SK-N-SH (cell line): ENCODE results near the gene CTBP2. TPM values are rescaled to one million over a fixed set of nuclear protein-coding genes. Genes with fewer than 3 reads are reported as not detected.

ENCODE experiments used
- CTCF ChIA-PET: fragments of 300-600, 350-600 bp; formaldehyde crosslinking; extraction: SDS; loops from one replicate; lab custom pipeline; 2021; lab: Yijun Ruan, JAX
- POLR2A ChIA-PET: fragments of 350-600 bp; sonication (Branson Sonifier 250); formaldehyde crosslinking; extraction: SDS; loops from one replicate; lab custom pipeline; 2020; ENCODE audit warnings: antibody characterized with exemption, inconsistent platforms; lab: Yijun Ruan, JAX
- DNase-seq: peaks from one replicate; pipeline ENCODE4 v3.0.0; 2012
- H2AFZ ChIP-seq: fragments of 200-600 bp; sonication (generic); 2 replicates; pipeline ENCODE4 v1.8.1; 2016; ENCODE audit warnings: antibody characterized with exemption, mild to moderate bottlenecking, low read depth
- H3F3A ChIP-seq: fragments of 200-600 bp; sonication (generic); replicated peaks from 2 replicates; pipeline ENCODE3; 2016; ENCODE audit warnings: antibody characterized with exemption, mild to moderate bottlenecking; ENCODE audit not compliant: insufficient read depth
- H3K27ac ChIP-seq, 2 experiments: fragments of 200-500 bp in 1 of 2; fragments of 200-600 bp in 1 of 2; sonication (Bioruptor generic) in 1 of 2; sonication (generic), shearing (Covaris generic) in 1 of 2; 2 replicates each; pipeline versions ENCODE4 v1.5.1 to v1.6.1; 2014 to 2016; ENCODE audit warnings: low read depth in 2 of 2, inconsistent platforms in 1 of 2, low read length in 1 of 2, mild to moderate bottlenecking in 1 of 2, mixed read lengths in 1 of 2
- H3K27me3 ChIP-seq: fragments of 200-600 bp; sonication (generic), shearing (Covaris generic); 2 replicates; pipeline ENCODE4 v1.6.1; 2016; ENCODE audit warnings: mixed run types; ENCODE audit not compliant: insufficient read depth
- H3K36me3 ChIP-seq, 2 experiments: fragments of 200-500 bp in 1 of 2; fragments of 200-600 bp in 1 of 2; sonication (Bioruptor generic) in 1 of 2; sonication (generic) in 1 of 2; replicated peaks in 1 of 2; 2 replicates each; pipeline versions ENCODE3 to v1.5.1; 2014 to 2016; ENCODE audit warnings: low read length in 1 of 2, mild to moderate bottlenecking in 1 of 2; ENCODE audit not compliant: insufficient read depth in 2 of 2, control insufficient read depth in 1 of 2
- H3K4me1 ChIP-seq, 2 experiments: fragments of 200-500 bp in 1 of 2; fragments of 200-600 bp in 1 of 2; sonication (Bioruptor generic) in 1 of 2; sonication (generic), shearing (Covaris generic) in 1 of 2; 2 replicates each; pipeline versions ENCODE4 v1.5.1 to v1.6.1; 2014 to 2016; ENCODE audit warnings: low read depth in 1 of 2, low read length in 1 of 2, mixed run types in 1 of 2; ENCODE audit not compliant: insufficient read depth in 2 of 2, control insufficient read depth in 1 of 2
- H3K4me2 ChIP-seq: fragments of 200-600 bp; sonication (generic), shearing (Covaris generic); 2 replicates; pipeline ENCODE4 v1.6.1; 2017; ENCODE audit warnings: mixed run types
- H3K4me3 ChIP-seq, 2 experiments: fragments of 200-500 bp in 1 of 2; fragments of 200-600 bp in 1 of 2; sonication (Bioruptor generic) in 1 of 2; sonication (generic), shearing (Covaris generic) in 1 of 2; 2 replicates each; pipeline versions ENCODE4 v1.5.1 to v1.8.1; 2014 to 2016; ENCODE audit warnings: low read depth in 2 of 2, inconsistent platforms in 1 of 2, low read length in 1 of 2, mild to moderate bottlenecking in 1 of 2, mixed read lengths in 1 of 2, moderate library complexity in 1 of 2
- H3K79me2 ChIP-seq: fragments of 200-600 bp; sonication (generic); 2 replicates; pipeline ENCODE4 v1.8.1; 2017; ENCODE audit warnings: mild to moderate bottlenecking; ENCODE audit not compliant: insufficient read depth
- H3K9ac ChIP-seq: fragments of 200-600 bp; sonication (generic); 2 replicates; pipeline ENCODE4 v1.6.1; 2017; ENCODE audit warnings: mixed run types
- H3K9me2 ChIP-seq: fragments of 200-600 bp; sonication (generic); 2 replicates; pipeline ENCODE4 v1.6.1; 2017; ENCODE audit warnings: mixed run types
- H3K9me3 ChIP-seq: fragments of 200-600 bp; sonication (generic); 2 replicates; pipeline ENCODE4 v1.6.1; 2017; ENCODE audit warnings: mixed run types, mild to moderate bottlenecking, moderate library complexity
- H4K20me1 ChIP-seq: fragments of 200-600 bp; sonication (generic); 2 replicates; pipeline ENCODE4 v1.6.1; 2017; ENCODE audit warnings: mild to moderate bottlenecking, mixed run types; ENCODE audit not compliant: insufficient read depth
- CHD2 ChIP-seq: fragments of 150-350 bp; IDR thresholded peaks from 2 replicates; pipeline ENCODE4 v1.6.1; 2018; ENCODE audit warnings: low read length; ENCODE audit not compliant: partially characterized antibody
- ELF1 ChIP-seq: IDR thresholded peaks from 2 replicates; pipeline ENCODE4 v1.4.0; 2012
- EP300 ChIP-seq, 2 experiments: IDR thresholded peaks; 2 replicates each; pipeline versions ENCODE4 v1.4.0 to v1.6.1; 2012; ENCODE audit warnings: borderline replicate concordance in 1 of 2, low read depth in 1 of 2, low read length in 1 of 2
- EZH2phosphoT487 ChIP-seq: fragments of 200-600 bp; sonication (generic); IDR thresholded peaks from 2 replicates; pipeline ENCODE4 v1.6.1; 2017; ENCODE audit warnings: low read depth, mixed run types, mild to moderate bottlenecking, antibody characterized with exemption, moderate library complexity, borderline replicate concordance
- FOSL2 ChIP-seq: IDR thresholded peaks from 2 replicates; pipeline ENCODE4 v1.4.0; 2012; ENCODE audit warnings: low read depth, mild to moderate bottlenecking, moderate library complexity, borderline replicate concordance
- FOXM1 ChIP-seq: IDR thresholded peaks from 2 replicates; pipeline ENCODE4 v1.4.0; 2012; ENCODE audit warnings: low read depth, mild to moderate bottlenecking
- GATA2 ChIP-seq: sonication (generic); formaldehyde crosslinking; IDR thresholded peaks from 2 replicates; pipeline ENCODE4 v1.5.0; 2020; ENCODE audit warnings: mild to moderate bottlenecking, missing genetic modification reagents
- JUND ChIP-seq: IDR thresholded peaks from 2 replicates; pipeline ENCODE4 v1.4.0; 2012
- RCOR1 ChIP-seq: fragments of 150-350 bp; IDR thresholded peaks from 2 replicates; pipeline ENCODE4 v1.6.1; 2017; ENCODE audit warnings: antibody characterized with exemption, low read length
- RXRA ChIP-seq: IDR thresholded peaks from 2 replicates; pipeline ENCODE4 v1.4.0; 2012; ENCODE audit warnings: low read depth, mild to moderate bottlenecking, borderline replicate concordance
- SIN3A ChIP-seq: IDR thresholded peaks from 2 replicates; pipeline ENCODE4 v1.6.1; 2012; ENCODE audit warnings: low read depth, mild to moderate bottlenecking, low read length, moderate library complexity, borderline replicate concordance
- TAF1 ChIP-seq: IDR thresholded peaks from 2 replicates; pipeline ENCODE4 v1.6.1; 2012; ENCODE audit warnings: low read depth, mild to moderate bottlenecking, low read length, moderate library complexity, borderline replicate concordance
- TCF12 ChIP-seq: IDR thresholded peaks from 2 replicates; pipeline ENCODE4 v1.4.0; 2012
- TEAD4 ChIP-seq: IDR thresholded peaks from 2 replicates; pipeline ENCODE4 v1.4.0; 2012; ENCODE audit warnings: mild to moderate bottlenecking, borderline replicate concordance; ENCODE audit not compliant: insufficient read depth
- YY1 ChIP-seq: IDR thresholded peaks from 2 replicates; pipeline ENCODE4 v1.4.0; 2012; ENCODE audit warnings: low read depth, mild to moderate bottlenecking
- WGBS: methylation state at CpG from one replicate; pipeline ENCODE4 v1.1.6; 2017; ENCODE audit warnings: low lambda C conversion rate; 5-methylcytosine and 5-hydroxymethylcytosine counted together
- polyA plus RNA-seq, 3 experiments: library from polyadenylated mRNA; depleted of rRNA; stranded (reverse); fragments of >200 nt; gene quantifications; 2 replicates each; pipeline ENCODE4 v1.2.3, GENCODE V29; 2012
- TF ChIP-seq, protein P1 (sequence below): IDR thresholded peaks from 2 replicates; pipeline ENCODE4; 2012
- TF ChIP-seq, protein P2 (sequence below): IDR thresholded peaks from 2 replicates; pipeline ENCODE4 v1.4.0; 2012; ENCODE audit warnings: low read depth, borderline replicate concordance
- TF ChIP-seq, protein P3 (sequence below): fragments of 150-350 bp; IDR thresholded peaks from 2 replicates; pipeline ENCODE4 v1.6.1; 2017; ENCODE audit warnings: antibody characterized with exemption, low read length, low read depth, borderline replicate concordance
- TF ChIP-seq, protein P4 (sequence below): IDR thresholded peaks from 2 replicates; pipeline ENCODE4 v1.6.1; 2012; ENCODE audit warnings: mild to moderate bottlenecking, low read depth, low read length, moderate library complexity

The CTBP2 gene
- polyA plus RNA-seq, 1 of the 3 experiments (the other 2 are of a cell fraction): 69.7 TPM

DNA sequence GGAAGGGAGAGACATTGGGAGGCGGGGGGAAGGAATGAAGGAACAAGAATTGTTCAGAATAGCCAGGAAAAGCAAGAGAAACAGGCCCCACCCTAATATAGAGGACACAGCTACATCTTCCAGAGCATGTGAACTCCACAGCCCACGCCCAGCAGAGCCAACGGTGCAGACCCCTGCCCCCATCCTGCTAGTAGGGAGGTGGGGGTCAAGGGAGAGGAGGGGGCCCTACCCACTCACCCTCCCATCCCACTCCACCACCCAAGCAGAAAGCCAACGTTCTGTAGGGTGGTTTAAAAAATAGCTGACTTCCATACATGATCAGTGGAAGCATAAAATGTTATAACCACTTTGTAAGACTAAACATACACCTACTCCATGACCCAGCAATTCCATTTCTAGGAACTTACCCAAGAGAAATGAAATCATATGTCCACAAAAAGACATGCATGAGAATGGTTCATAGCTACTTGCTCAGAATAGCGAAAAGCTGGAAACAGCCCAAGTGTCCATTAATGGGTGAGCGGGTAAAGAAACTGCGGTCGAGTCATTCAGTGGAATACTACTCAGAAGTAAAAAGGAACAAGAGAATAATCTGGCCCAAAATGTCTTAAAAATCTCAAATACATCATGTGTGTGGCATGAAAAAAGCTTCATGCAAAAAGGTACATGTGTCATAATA is 31.8 kb downstream of the CTBP2 start:
- Histone ChIP-seq H3K9me3 (no peaks in the 10 kb centered on the region), H3K79me2 (peaks cover 100% of the 10 kb centered on the region), H3K27me3 (no peaks in the 10 kb centered on the region), H4K20me1 (peaks cover 98% of the 10 kb centered on the region), H3K4me1 (peaks cover 7 to 16% of the 10 kb centered on the region in 2 experiments; a peak in 2 of 4 replicates), H3K27ac (no peak overlapping the region), H3F3A (no peaks in the 10 kb centered on the region), H3K9me2 (no peaks in the 10 kb centered on the region), H3K9ac (no peak overlapping the region), H3K4me2 (no peak overlapping the region), H3K36me3 (peaks cover 30 to 40% of the 10 kb centered on the region in 2 experiments), H3K4me3 (no peak overlapping the region), H2AFZ (no peak overlapping the region)
- POLR2A ChIA-PET: no interaction called here
- CTCF ChIA-PET: no interaction called here
- no peak for DNase-seq
- 91% methylated on average over 8 of the region's 8 CpGs for WGBS
- no peak for TF ChIP-seq EP300 (IDR thresholded peaks at IDR 0.05; ENCODE audit: borderline replicate concordance in 1 of 2, low read depth in 1 of 2, low read length in 1 of 2)
- no peak for TF ChIP-seq FOXM1
- no peak for TF ChIP-seq TAF1
- TF ChIP-seq GATA2 (CRISPR knock-in tag): no peak
- no peak for TF ChIP-seq JUND

DNA sequence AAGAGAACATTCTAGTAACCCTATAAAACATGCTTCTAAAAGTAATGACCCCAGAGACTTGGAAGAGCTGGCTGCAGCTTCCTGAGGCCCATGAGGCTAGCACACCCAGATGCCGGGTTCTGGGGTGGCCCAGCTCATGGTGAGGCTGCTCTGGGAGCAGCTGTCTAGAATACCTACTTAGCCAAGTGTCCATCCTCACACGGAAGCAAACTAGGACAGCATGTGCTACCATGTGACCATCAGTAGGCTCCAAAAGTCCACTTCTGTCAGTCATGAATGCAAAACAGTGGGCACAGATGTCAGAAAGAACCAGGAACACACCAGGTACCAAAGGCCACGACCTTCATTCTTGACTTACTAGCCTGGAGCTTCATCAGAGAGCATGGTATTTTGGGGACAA is 32.4 kb downstream of the CTBP2 start:
- no peak overlapping the region for H2AFZ ChIP-seq
- no peaks in the 10 kb centered on the region for H3K27me3 ChIP-seq
- no peaks in the 10 kb centered on the region for H3F3A ChIP-seq
- TF ChIP-seq TCF12 (no peak), ELF1 (no peak), CHD2 (no peak), JUND (no peak), RCOR1 (no peak), EZH2phosphoT487 (no peak), GATA2 (CRISPR knock-in tag) (no peak), TEAD4 (no peak), SIN3A (no peak), RXRA (no peak), FOSL2 (no peak), YY1 (no peak)
- TF ChIP-seq, protein P1, sequence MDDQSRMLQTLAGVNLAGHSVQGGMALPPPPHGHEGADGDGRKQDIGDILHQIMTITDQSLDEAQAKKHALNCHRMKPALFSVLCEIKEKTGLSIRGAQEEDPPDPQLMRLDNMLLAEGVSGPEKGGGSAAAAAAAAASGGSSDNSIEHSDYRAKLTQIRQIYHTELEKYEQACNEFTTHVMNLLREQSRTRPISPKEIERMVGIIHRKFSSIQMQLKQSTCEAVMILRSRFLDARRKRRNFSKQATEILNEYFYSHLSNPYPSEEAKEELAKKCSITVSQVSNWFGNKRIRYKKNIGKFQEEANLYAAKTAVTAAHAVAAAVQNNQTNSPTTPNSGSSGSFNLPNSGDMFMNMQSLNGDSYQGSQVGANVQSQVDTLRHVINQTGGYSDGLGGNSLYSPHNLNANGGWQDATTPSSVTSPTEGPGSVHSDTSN: no peak
- TF ChIP-seq, protein P2, sequence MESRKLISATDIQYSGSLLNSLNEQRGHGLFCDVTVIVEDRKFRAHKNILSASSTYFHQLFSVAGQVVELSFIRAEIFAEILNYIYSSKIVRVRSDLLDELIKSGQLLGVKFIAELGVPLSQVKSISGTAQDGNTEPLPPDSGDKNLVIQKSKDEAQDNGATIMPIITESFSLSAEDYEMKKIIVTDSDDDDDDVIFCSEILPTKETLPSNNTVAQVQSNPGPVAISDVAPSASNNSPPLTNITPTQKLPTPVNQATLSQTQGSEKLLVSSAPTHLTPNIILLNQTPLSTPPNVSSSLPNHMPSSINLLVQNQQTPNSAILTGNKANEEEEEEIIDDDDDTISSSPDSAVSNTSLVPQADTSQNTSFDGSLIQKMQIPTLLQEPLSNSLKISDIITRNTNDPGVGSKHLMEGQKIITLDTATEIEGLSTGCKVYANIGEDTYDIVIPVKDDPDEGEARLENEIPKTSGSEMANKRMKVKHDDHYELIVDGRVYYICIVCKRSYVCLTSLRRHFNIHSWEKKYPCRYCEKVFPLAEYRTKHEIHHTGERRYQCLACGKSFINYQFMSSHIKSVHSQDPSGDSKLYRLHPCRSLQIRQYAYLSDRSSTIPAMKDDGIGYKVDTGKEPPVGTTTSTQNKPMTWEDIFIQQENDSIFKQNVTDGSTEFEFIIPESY: no peak
- TF ChIP-seq, protein P3, sequence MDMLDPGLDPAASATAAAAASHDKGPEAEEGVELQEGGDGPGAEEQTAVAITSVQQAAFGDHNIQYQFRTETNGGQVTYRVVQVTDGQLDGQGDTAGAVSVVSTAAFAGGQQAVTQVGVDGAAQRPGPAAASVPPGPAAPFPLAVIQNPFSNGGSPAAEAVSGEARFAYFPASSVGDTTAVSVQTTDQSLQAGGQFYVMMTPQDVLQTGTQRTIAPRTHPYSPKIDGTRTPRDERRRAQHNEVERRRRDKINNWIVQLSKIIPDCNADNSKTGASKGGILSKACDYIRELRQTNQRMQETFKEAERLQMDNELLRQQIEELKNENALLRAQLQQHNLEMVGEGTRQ: no peak
- TF ChIP-seq, protein P4, sequence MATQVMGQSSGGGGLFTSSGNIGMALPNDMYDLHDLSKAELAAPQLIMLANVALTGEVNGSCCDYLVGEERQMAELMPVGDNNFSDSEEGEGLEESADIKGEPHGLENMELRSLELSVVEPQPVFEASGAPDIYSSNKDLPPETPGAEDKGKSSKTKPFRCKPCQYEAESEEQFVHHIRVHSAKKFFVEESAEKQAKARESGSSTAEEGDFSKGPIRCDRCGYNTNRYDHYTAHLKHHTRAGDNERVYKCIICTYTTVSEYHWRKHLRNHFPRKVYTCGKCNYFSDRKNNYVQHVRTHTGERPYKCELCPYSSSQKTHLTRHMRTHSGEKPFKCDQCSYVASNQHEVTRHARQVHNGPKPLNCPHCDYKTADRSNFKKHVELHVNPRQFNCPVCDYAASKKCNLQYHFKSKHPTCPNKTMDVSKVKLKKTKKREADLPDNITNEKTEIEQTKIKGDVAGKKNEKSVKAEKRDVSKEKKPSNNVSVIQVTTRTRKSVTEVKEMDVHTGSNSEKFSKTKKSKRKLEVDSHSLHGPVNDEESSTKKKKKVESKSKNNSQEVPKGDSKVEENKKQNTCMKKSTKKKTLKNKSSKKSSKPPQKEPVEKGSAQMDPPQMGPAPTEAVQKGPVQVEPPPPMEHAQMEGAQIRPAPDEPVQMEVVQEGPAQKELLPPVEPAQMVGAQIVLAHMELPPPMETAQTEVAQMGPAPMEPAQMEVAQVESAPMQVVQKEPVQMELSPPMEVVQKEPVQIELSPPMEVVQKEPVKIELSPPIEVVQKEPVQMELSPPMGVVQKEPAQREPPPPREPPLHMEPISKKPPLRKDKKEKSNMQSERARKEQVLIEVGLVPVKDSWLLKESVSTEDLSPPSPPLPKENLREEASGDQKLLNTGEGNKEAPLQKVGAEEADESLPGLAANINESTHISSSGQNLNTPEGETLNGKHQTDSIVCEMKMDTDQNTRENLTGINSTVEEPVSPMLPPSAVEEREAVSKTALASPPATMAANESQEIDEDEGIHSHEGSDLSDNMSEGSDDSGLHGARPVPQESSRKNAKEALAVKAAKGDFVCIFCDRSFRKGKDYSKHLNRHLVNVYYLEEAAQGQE: no peak
- H3K79me2 ChIP-seq: peaks cover 100% of the 10 kb centered on the region
- 95% methylated on average over 2 of the region's 3 CpGs for WGBS
- ChIA-PET POLR2A (no interaction called here), CTCF (no interaction called here)
- no peak overlapping the region for H3K27ac ChIP-seq
- peaks cover 27 to 36% of the 10 kb centered on the region in 2 experiments for H3K36me3 ChIP-seq
- no peak overlapping the region for H3K4me3 ChIP-seq
- H3K9me3 ChIP-seq: no peaks in the 10 kb centered on the region
- peaks cover 98% of the 10 kb centered on the region for H4K20me1 ChIP-seq
- peaks cover 7 to 18% of the 10 kb centered on the region in 2 experiments; a peak in 2 of 4 replicates for H3K4me1 ChIP-seq
- no peaks in the 10 kb centered on the region for H3K9me2 ChIP-seq
- DNase-seq: no peak
- no peak overlapping the region for H3K9ac ChIP-seq
- H3K4me2 ChIP-seq: no peak overlapping the region
